Lower leg skin (tissue), 3 donors: ENCODE results near the gene TMEM147.

Source experiments
- CTCF ChIP-seq, 3 donors: fragments of 450-650 bp; IDR thresholded peaks; one replicate each; pipeline ENCODE4 v1.5.1; 2016; ENCODE audit warnings: antibody characterized with exemption in 3 of 3, mild to moderate bottlenecking in 3 of 3, moderate library complexity in 2 of 3
- POLR2A ChIP-seq, 2 donors: fragments of 450-650 bp; IDR thresholded peaks; one replicate each; pipeline ENCODE4 v1.6.1; 2016 to 2017; ENCODE audit warnings: antibody characterized with exemption in 2 of 2, mild to moderate bottlenecking in 1 of 2, moderate library complexity in 1 of 2

GRCh38 chr19:35557539-35558399, 12.3 kb downstream of the TMEM147 start:
- TF ChIP-seq CTCF (IDR thresholded peaks at IDR 0.05) (no peak), POLR2A (IDR thresholded peaks at IDR 0.05) (no peak)
